Activated CD4-positive, CD25-positive, alpha-beta regulatory T cell (primary cell): Measurements from ENCODE around the gene RAMAC.
"Not testable (repeated sequence)": the region's sequence is repeated elsewhere in the genome, so short reads cannot be mapped to it uniquely, and the experiment has no call there.

ENCODE experiments used
- DNase-seq, 4 experiments: peaks; one replicate each; lab custom pipeline; 2025; lab: John Stamatoyannopoulos, UW

Gene RAMAC

DNA sequence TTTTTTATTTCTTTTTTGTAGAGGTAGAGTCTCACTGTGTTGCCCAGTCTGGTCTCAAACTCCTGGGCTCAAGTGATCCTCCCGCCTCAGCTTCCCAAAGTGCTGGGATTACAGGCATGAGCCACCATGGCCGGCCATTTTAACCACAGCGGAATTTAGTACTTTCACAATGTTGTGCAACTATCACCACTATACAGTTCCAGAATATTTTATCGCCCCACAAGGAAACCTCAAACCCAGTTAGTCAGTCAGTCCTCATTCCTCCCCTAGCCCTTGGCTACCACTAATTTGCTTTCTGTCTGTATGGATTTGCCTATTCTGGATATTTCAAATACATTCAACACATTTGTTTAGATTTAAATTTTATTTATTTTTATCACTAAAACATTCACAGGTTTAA, 17.9 kb upstream of the RAMAC start:
- DNase-seq = no peak

DNA sequence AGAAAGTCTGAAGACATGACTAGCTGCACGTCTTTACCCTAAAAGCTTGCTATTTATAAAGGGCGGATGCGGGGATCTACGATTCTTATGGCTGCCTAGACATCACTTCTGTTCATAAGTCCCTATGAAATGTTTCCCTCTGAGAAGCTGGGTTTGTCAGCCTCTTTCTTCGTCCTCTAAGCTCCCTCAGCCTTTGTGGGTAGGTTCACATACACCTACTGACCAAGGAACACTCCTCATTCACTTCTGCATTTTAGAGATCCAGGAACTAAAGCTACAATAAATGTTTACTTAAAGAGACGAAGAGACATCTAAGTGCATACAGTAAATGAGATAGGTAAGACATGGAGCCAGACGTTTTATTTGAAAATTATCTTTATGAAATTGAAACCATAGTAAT, 16.7 kb upstream of the RAMAC start:
- no peak for DNase-seq

DNA sequence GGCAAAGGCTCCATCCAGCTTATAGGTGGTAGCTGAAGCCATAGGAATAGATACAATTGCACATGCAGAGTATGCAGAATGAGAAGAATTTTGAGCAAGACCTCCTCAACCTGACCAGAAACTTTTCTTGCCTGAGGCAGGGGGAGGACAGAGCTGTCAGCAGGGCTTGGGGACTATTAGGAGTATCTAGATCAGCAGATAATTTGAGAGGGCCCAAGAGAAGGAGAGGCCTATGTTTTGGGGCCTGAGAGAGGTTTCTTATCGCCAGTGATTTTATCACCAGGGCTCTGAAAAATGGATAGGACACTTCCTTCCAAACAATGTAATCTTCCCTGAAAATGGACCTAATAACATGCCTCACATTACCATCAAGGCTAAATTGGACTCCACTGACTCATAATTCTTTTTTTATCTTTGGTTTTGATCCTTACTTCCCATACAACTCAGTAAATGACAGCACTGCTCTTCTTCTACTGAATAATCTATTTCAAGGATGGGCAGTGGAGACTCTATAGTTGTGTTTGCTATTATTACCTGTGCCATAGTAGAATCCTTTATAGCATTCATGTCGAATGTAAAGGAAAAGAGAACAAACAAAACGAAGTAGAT, 15.8 kb upstream of the RAMAC start:
- DNase-seq = no peak

DNA sequence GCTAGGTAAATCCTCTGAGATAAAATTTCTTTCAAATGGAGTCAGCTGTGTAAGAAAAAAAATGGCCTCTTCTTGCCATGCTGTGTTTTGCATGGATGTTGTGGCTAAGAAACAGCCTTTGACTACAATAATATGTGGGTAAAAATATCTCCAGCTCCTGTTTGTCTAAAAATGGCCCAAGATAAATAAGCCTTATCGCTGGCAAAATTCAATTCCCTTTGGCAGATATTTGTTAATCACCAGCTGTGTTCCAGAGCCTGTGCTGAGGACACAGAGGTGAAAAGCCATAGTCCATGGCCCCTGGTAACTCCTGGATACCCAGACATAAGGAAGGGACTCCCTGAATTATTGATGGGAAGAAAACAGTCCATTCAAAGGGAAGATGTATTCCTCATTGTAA, 15.3 kb upstream of the RAMAC start:
- DNase-seq = no peak

DNA sequence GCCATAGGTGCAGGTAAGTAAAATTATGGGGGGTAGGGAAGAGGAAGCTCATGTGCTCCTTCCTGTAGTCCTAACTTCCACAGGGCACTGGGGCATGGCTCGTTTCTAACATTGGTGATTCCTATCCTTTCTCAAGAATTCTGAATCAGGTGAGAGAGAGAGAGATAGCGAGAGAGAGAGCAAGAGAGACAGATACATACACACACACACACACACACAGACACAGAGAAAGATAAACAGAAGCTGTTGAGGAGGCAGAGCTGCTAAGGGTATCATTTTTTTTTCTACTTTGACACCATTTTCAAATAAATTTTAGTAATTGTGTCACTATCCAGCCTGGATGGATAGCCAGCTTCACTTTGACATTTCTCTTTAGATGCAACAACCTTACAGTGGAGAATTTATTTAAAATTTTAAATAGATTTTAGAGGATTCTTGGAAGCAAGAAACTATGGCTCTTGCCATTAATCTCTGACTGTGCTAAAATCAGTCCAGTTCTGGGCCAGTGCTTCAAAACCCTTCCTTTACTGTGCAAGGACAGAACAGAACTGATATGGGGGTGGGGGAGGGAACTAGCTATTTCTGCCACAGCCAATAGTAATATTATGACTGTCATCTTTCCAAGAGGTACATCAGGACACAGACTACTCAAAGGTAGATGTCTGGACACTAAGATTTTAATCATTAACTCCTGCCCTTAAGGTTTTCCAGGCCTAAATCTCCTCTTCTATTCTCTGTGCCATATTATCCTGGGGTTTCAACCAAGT, 14.6 kb upstream of the RAMAC start:
- DNase-seq = no peak

DNA sequence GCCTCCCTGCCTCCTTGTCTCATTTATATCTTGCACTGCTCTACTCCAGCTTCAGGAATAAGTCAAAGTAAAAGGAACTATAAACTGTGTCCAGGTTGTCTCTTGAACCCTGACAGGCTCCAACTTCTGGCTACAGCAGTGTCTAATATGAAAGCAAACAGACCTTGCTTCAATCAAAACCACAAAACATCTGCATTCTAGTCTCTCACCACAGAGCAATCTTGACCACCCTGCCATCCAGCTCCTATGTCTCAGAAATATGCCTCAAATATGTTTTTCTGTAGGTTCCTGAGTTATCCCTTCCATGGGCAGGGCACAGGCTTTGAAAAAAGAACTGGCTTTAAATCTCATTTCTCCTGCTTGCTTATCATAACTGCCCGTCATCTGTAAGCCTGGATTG, 13.0 kb upstream of the RAMAC start:
- DNase-seq = no peak

DNA sequence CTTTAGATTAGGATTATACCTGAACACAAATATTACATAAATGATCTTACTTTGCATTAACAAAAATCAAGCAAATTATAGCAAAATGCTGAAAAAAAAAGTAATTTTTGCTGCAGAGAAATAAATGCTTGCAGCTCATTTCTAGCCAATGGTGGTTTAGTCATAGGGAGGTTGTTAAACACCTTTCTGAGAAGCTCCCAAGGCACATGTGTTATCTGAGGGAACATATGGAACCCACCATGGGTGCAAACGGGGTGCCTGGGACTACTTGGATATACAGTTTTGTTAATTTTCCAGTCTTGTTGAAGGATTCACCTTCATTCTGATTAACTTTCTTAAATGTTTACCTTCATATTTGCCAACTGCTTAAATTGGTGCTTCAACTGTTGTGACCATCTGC, 8.9 kb upstream of the RAMAC start:
- no peak for DNase-seq

DNA sequence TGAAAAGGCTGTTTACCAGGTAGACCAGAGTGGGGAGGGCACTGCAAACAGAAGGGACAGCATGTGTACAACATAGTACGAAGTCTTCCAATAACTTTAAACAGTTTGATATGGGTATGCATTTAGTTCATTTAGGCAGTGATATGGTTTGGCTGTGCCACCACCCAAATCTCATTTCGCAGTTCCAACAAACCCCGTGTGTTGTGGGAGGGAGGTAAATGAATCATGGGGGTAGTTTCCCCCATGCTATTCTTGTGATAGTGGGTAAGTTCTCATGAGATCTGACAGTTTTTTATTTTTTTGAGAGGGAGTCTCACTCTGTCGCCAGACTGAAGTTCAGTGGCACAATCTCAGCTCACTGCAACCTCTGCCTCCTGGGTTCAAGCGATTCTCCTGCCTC, 7.6 kb upstream of the RAMAC start:
- DNase-seq = no peak

DNA sequence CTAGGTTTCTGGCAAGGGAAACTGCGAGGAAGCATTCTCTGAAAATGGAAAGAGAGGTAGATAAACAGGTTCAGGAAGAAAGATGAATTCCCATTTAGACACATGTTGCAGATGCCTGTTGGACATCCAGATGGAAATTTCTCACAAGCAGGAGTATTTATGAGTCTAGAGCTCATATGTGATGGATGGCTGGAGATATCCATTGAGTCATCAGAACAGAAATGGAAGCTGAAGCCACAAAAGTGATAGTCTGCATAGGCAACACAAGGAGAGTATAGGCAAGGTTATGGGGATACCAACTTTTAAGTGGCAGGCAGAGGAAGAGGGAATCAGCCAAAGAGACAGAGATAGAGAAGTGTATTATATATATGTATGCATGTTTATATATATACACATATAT, 6.3 kb upstream of the RAMAC start:
- DNase-seq = no peak

DNA sequence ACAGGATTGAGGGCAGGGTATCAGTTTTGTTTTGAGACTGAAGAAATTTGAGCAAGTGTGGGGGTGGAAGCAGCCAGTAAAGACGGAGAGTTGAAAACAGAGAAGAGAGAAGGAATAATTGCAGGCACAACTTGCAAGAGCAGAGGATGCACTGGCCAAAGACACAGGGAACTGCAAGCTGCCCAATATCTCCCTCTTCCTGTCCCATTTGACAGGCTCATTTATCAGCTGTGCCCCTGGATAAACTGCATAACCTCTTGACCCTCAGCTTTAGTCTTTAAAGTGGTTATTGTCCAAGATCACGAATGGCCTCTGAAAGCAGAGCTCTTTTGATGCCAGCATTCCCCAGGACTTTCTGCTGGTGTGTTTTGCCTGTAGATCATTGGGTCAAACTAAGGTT, 5.0 kb upstream of the RAMAC start:
- DNase-seq = no peak

DNA sequence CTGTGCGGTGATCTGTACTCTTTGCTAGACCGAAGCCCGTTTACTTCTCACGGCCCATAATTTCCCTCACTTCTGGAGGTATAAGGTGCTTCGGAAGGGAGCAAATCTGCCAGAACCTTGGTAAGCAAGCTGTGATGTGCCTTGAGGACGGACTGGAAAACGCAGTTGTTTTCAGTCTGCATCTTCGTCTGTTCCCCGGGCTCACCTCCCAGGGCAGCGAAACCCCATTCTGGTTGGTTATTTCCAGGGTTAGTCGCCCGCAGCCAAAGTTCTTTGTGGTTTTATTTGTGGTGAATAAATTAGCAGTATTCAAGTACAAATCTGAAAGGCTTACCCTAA, 401 bp downstream of the RAMAC start:
- no peak for DNase-seq

DNA sequence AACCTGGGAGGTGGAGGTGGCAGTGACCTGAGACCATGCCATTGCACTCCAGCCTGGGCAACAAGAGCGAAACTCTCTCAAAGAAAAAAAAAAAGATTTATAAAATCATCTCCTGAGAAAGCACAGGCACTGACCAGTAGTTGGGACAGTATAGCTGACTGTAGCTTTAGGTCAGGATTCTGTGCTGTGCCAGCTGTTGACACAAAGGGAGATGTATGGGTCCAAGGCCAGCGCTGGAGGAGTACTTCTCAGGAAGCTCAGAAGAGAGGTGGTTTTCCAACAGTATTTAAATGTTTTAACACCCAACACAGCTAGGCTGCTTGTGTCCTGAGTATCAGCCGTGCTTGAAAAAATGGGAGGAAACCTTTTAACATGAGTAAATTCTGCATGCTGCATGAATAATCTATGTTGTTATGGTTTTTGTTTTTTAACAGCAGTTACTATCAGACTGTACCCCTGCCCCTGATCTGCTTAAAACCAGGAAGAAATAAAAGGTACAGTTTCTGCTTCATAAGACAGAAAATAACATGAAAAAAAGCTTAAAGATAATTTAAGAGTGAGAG, 6.5 kb downstream of the RAMAC start:
- no peak for DNase-seq

DNA sequence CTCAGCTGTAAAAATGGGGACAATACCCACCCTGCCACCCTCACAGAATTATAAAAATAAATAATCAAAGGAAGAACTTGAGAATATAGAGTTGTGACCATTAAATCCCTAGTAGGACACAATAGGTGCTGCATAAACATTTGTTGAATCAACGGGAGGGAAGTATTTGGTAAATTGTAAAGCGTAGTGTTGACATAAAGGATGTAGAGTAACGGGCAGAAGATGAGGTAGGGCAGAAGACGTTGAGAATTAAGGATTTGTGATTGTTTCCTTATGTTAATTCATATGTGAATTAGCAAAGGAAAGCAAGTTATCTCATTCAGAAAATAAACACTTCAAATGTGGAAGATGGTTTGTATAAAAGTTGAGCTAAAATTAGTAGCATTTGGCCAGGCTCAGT, 7.1 kb downstream of the RAMAC start:
- DNase-seq = no peak

DNA sequence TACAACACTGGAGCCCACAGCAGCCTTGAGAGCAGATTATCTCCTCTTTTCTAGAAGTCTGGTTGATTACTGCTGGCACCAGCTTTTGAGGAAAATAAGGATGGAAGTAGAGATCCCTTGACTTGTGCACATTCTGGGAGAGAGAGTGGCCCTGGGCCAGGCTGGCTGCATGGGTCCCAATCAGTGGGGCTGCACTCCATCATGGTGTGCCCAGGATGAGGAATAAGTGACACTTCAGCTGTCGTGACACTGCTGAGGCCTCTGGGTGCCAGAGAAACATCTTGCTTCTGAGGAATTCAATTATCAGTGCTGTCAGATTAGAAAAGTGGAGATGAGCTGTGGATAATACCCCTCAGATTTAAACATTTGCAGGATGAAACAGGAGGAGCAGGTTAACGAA, 9.1 kb downstream of the RAMAC start:
- no peak for DNase-seq

DNA sequence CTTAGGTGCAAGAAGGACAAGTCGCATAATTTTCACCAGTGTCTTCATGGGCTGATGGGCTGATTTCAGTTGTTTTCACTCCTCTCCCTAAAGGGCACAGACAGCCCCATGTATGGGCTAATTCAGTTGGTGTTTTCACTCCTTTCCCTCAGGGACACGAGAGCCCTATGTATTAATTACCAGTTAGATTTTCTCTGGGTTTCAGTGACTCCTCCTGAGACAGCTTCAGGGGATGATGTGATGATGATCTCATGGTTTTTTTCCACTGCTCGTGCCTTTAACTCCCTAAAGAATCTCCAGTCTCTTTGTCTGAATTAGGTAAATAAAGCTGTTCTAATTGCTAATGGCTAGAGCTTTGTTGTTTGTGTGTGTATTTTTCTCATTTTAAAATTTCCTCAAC, 9.9 kb downstream of the RAMAC start:
- no peak for DNase-seq

DNA sequence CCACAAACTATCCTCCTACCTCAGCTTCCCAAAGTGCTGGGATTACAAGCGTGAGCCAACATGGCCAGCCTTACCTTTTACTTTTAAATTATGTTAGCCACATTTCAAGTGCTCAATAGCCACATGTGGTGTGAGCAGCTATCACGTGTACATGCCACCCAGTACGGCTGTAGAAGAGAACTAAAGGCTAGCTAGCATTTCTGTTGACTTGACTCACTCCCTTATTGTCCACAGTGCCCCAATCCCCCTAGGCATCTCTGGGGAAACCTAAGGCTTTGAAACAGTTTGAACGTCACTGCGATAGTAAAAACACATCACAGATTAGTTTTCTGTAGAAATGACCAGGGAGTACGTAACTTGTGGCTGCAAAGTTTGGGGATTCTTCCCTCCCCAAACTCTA, 13.4 kb downstream of the RAMAC start:
- no peak for DNase-seq

DNA sequence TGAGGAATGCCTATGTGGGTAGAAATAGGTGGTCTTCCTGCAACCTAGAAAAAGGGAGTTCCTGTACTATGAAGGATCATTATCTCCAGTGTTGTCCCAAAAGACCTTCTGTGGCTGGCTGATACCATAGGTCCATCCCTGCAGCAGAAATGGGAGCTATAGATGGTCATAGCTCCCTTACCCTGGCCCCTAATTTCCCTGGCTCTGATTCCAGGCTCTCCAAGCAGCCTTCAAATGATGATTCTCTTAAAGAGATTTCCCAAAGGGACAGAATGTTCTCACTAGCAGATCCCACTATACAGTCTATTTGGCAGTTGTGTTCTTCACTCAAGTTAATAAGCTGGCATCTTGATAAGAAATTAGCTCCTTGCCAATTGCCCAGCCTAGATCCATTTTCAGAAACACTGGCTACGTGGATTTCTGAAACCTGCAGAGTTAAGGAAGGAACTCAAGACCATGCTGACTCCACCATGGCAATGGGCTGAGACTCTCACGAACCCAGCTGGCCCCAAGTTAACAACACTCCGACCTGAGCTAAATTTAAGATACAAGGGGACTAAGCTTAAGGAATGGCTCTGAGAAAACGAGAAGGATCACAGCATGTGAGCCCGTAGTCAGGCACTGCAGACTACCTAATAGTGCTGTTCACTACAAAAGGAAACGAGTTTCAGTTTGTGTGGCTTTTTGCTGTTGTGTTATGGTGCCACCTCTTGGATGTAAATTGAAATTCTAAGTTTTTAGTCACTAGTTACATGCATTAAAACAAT, 14.1 kb downstream of the RAMAC start:
- DNase-seq = no peak

DNA sequence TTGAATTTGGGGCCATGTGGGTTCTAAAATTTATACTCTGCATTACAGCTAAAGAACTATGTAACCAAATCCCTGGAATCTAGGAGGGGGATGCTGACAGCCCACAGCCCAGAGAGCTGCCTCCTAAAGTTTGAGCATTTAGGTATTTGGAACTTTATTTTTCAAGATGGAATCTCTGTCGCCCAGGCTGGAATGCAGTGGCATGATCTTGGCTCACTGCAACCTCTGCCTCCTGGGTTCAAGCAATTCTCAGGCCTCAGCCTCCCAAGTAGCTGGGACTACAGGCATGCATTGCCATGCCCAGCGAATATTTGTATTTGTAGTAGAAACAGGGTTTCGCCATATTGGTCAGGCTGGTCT, 14.6 kb downstream of the RAMAC start:
- not testable (repeated sequence) for DNase-seq

DNA sequence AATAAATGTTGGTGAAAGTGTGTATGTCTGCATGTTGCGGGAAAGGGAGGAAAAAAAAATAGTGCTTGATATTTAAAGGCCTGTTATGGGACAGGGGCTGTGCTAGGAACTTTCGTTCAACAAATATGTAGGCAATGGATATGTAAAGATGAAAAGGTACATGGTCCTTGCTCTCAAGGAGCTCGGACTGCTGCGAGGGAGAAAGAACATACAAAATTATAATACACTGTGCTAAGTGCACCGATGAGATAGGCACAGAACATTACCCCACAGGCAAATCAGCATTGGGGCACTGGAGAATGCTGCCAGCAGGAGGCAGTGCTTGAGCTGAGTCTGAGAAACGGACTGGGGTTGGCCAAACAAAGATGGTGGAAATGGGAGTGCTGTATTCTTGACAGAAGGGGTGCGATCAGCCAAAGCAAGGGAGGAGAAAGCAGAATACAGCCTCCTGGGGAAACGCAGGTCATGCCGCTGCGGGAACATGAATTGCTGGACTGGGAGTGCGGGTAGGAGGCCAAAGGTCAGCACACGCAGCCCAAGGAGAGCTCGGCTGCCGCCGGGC, 24.8 kb downstream of the RAMAC start:
- DNase-seq = peak; percentile 29 to 55 (median 41)

DNA sequence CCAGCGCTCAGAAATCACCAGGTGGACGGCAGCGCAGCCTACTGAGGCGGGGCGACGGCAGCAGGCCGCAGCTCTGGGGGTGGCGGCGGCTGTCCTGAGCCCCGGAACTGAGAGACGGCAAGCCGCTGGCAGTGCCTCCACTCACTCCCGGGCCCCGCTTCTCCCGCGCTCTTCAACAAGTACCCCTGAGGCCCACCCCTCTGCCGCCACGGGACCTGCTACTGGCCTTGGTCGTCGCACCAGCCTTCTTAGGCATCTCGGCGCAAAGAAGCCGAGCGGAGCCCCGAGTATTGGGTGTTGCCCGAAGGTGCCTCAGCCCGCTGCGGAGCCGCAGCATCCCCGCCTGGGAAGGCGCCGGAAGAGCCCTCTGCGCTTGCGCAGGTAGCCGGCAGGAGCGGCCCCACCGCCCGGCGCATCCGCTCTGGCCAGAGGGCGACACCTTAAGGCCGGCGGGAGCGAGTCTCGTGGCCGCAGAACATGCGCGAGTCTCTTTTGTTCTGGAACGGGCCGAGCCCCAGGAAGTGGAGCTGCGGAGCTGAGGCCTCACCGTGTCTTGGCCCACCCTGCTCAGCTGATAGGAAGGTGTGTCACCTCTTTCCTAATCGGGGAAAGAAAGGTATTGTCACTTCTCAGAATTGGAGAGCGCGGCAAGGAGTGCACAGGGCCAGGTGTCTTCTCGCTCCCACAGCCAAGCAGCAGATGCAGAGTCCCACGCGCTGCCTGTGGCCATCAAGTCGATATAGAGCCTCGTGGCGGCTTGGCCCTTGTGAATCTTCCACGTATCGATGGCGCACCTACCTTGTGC, 25.5 kb downstream of the RAMAC start, which contains the start of gene C15orf40:
Gene C15orf40, minus strand, starts transcription at position 369 of the 805 bp plus-strand sequence. Its CDS starts 32 bp downstream, at position 337.
- peak; percentile 58 to 77 (median 68) for DNase-seq

DNA sequence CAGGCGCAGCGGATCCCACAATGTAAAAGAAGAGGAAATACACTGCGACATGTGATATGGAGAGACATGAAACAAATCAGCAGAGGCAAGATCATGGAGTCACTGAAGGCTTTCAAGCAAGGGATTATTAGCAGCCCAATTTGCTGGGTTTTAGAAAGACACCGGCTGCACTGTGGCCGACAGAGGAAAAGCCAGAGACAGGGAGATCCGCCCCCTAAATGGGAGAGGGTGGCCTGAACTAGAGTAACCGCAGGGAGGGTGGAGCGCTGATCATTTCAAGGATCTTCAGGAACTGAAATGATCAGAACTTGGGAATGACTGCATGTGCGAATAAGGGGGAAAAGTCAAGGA, 26.0 kb downstream of the RAMAC start:
- no peak for DNase-seq

DNA sequence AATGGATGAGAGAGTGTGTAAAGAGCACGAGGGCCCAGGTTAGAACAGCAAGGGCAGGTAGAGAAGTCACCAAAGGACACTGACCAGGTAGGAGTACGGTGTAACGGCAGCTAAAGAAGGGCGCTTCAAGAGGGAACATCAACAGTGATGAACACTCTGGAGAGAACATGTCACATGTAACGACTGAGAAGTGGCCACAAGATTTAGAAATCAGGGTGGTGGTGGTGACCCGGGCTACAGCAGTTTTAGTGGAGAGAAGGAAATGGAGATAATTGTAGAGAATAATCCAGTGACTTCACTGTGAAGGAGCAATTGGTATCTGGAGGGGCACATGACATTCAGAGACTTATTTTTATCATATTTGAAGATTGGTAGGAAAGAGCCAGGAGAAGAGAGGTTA, 26.6 kb downstream of the RAMAC start:
- no peak for DNase-seq
